HEK293 (cell line): Measurements from ENCODE around the gene LRIT1.

Experiments
- CTCF ChIA-PET: fragments of 350-600 bp; formaldehyde crosslinking; extraction: SDS; loops from one replicate; lab custom pipeline; 2021; ENCODE audit warnings: antibody characterized with exemption; lab: Yijun Ruan, JAX
- POLR2A ChIA-PET: fragments of 300-600 bp; formaldehyde crosslinking; extraction: SDS; loops from one replicate; lab custom pipeline; 2020; ENCODE audit warnings: antibody characterized with exemption, inconsistent platforms; lab: Yijun Ruan, JAX
- H3K27ac ChIP-seq: fragments of 200-500 bp; sonication (Bioruptor generic); 2 replicates; pipeline ENCODE4 v1.5.1; 2014; ENCODE audit warnings: low read depth, low read length, control low read depth, inconsistent platforms; ENCODE audit errors: extremely low read depth
- H3K36me3 ChIP-seq, 2 experiments: fragments of 200-500 bp in 1 of 2; sonication (Bioruptor generic) in 1 of 2; 1 replicate in 1 of 2; 2 replicates in 1 of 2; pipeline ENCODE4 v1.5.1; 2014 to 2017; ENCODE audit warnings: inconsistent platforms in 2 of 2, low read length in 2 of 2; ENCODE audit not compliant: control insufficient read depth in 2 of 2, insufficient read depth in 1 of 2
- H3K4me1 ChIP-seq: fragments of 200-500 bp; sonication (Bioruptor generic); 2 replicates; pipeline ENCODE4 v1.5.1; 2014; ENCODE audit warnings: mild to moderate bottlenecking, low read length, inconsistent platforms; ENCODE audit not compliant: control insufficient read depth, insufficient read depth
- H3K4me3 ChIP-seq: 2 replicates; pipeline ENCODE4 v1.5.1; 2011; ENCODE audit warnings: low read depth, mild to moderate bottlenecking, control low read depth, low read length, moderate library complexity
- H3K9me3 ChIP-seq: fragments of 200-500 bp; sonication (Bioruptor generic); 2 replicates; pipeline ENCODE4 v1.5.1; 2014; ENCODE audit warnings: low read depth, low read length, inconsistent platforms; ENCODE audit not compliant: control insufficient read depth, insufficient read depth
- BCL6B ChIP-seq: fragments of 450-650 bp; formaldehyde crosslinking; IDR thresholded peaks from 2 replicates; pipeline ENCODE4 v1.5.1; 2017; ENCODE audit warnings: missing biosample characterization, missing genetic modification characterization
- GFI1B ChIP-seq: fragments of 450-650 bp; formaldehyde crosslinking; IDR thresholded peaks from 2 replicates; pipeline ENCODE4 v1.5.1; 2016; ENCODE audit warnings: missing biosample characterization, missing genetic modification characterization
- KLF7 ChIP-seq: fragments of 450-650 bp; formaldehyde crosslinking; IDR thresholded peaks from 2 replicates; pipeline ENCODE4 v1.5.1; 2016; ENCODE audit warnings: missing biosample characterization, missing genetic modification characterization, borderline replicate concordance
- OSR2 ChIP-seq: fragments of 450-650 bp; formaldehyde crosslinking; IDR thresholded peaks from 2 replicates; pipeline ENCODE4 v1.5.1; 2016; ENCODE audit warnings: missing biosample characterization, missing genetic modification characterization
- WT1 ChIP-seq: fragments of 450-650 bp; formaldehyde crosslinking; IDR thresholded peaks from 2 replicates; pipeline ENCODE4 v1.5.1; 2016; ENCODE audit warnings: missing biosample characterization, missing genetic modification characterization
- YY1 ChIP-seq: fragments of 450-650 bp; formaldehyde crosslinking; IDR thresholded peaks from 2 replicates; pipeline ENCODE4 v1.5.1; 2018; ENCODE audit warnings: missing biosample characterization, missing genetic modification characterization
- ZBTB48 ChIP-seq: fragments of 450-650 bp; formaldehyde crosslinking; IDR thresholded peaks from 2 replicates; pipeline ENCODE4 v1.5.1; 2016; ENCODE audit warnings: missing biosample characterization, missing genetic modification characterization
- ZNF19 ChIP-seq: fragments of 450-650 bp; formaldehyde crosslinking; IDR thresholded peaks from 2 replicates; pipeline ENCODE4; 2016; ENCODE audit warnings: missing biosample characterization, missing genetic modification characterization, low read depth
- ZNF223 ChIP-seq: fragments of 450-650 bp; formaldehyde crosslinking; IDR thresholded peaks from 2 replicates; pipeline ENCODE4 v1.5.1; 2016; ENCODE audit warnings: missing biosample characterization, missing genetic modification characterization
- ZNF335 ChIP-seq: fragments of 450-650 bp; formaldehyde crosslinking; conservative IDR thresholded peaks from 2 replicates; pipeline ENCODE4 v1.5.1; 2016; ENCODE audit warnings: missing biosample characterization, missing genetic modification characterization
- ZNF37A ChIP-seq: fragments of 450-650 bp; IDR thresholded peaks from 2 replicates; pipeline ENCODE4 v1.5.1; 2018; ENCODE audit warnings: missing biosample characterization, missing genetic modification characterization
- ZNF398 ChIP-seq: fragments of 450-650 bp; formaldehyde crosslinking; IDR thresholded peaks from 2 replicates; pipeline ENCODE4 v1.5.1; 2017; ENCODE audit warnings: missing biosample characterization, missing genetic modification characterization
- ZNF560 ChIP-seq: fragments of 450-650 bp; formaldehyde crosslinking; IDR thresholded peaks from 2 replicates; pipeline ENCODE4 v1.5.1; 2017; ENCODE audit warnings: missing biosample characterization, missing genetic modification characterization, borderline replicate concordance
- ZNF626 ChIP-seq: fragments of 450-650 bp; sonication (Bioruptor Pico); formaldehyde crosslinking; IDR thresholded peaks from 2 replicates; pipeline ENCODE4 v1.5.1; 2018; ENCODE audit warnings: missing biosample characterization, missing genetic modification characterization, inconsistent platforms
- ZNF677 ChIP-seq: fragments of 450-650 bp; IDR thresholded peaks from 2 replicates; pipeline ENCODE4 v1.5.0; 2018; ENCODE audit warnings: missing biosample characterization, mild to moderate bottlenecking, missing genetic modification characterization, moderate library complexity
- ZNF777 ChIP-seq: fragments of 450-650 bp; formaldehyde crosslinking; IDR thresholded peaks from 2 replicates; pipeline ENCODE4 v1.5.1; 2017; ENCODE audit warnings: missing biosample characterization, missing genetic modification characterization, borderline replicate concordance
- ZNF830 ChIP-seq: fragments of 450-650 bp; IDR thresholded peaks from 2 replicates; pipeline ENCODE4 v1.5.0; 2018; ENCODE audit warnings: missing biosample characterization, missing genetic modification characterization, low read depth, mild to moderate bottlenecking, moderate library complexity
- ZSCAN23 ChIP-seq: fragments of 450-650 bp; formaldehyde crosslinking; IDR thresholded peaks from 2 replicates; pipeline ENCODE4 v1.5.1; 2016; ENCODE audit warnings: missing biosample characterization, missing genetic modification characterization
- ZSCAN5A ChIP-seq: fragments of 450-650 bp; formaldehyde crosslinking; IDR thresholded peaks from 2 replicates; pipeline ENCODE4 v1.5.1; 2016; ENCODE audit warnings: missing biosample characterization, missing genetic modification characterization
- TF ChIP-seq, protein P1 (sequence below): fragments of 450-650 bp; formaldehyde crosslinking; IDR thresholded peaks from 2 replicates; pipeline ENCODE4 v1.5.1; 2016; ENCODE audit warnings: missing biosample characterization, missing genetic modification characterization

The LRIT1 gene

DNA sequence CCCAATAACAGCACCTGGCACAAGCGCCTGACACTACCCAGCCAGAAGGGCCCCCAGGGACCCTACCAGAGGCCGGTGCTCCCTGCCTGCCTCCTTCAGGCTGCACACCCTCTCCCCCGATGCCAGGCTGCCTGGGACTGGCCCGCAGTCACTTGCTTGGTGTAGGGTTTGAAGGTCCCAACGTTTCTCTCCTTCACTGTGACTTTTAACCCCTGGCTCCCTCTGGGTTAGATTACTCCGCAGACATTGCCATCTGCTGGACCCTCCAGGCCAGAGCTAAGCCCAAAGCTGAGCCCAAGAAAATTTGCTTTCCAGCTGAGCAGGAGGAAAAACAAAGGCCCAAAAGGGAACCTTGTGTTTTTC lies 40.1 kb downstream of the LRIT1 start (continued):
- TF ChIP-seq WT1 (tag by site-specific recombination) (no peak), ZNF626 (tag by site-specific recombination) (no peak), KLF7 (tag by site-specific recombination) (no peak), ZSCAN5A (tag by site-specific recombination) (no peak), ZSCAN23 (tag by site-specific recombination) (no peak), ZNF830 (tag by site-specific recombination) (no peak), ZBTB48 (tag by site-specific recombination) (no peak), ZNF677 (no peak)

DNA sequence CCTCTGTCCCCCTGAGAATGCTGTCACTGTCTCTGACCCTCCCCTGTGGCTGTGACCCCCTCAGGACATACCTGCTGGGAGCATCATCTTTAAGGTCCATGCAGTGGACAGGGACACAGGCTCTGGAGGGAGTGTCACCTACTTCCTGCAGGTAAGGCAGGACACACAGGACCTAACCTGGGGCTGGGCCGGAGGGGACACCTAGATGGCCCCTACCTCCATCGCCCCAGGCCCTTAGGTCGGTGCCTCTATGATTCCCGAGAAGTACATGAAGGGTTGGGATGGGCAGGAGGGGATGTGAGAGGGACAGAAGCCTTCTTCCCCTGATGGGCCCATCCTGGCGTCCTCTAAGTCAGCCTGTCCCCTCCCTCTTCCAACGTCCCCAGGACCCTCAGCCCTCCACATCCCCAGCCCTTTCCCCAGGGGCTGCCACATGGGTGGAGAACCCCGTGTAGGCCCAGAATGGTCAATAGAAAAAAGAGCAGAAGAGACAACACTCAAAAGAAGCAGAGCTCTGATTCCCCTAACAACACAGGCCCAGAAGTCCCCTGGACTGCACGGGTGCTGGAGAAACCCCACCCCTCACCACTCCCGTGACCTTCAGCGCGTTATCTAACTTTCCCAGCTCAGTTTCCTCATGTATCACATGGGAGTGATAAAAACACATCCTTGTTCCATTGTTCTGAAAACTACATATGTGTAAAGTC lies 40.7 kb downstream of the LRIT1 start:
- Histone ChIP-seq H3K27ac (no peak overlapping the region), H3K4me1 (peaks cover 4% of the 10 kb centered on the region), H3K4me3 (no peak overlapping the region), H3K9me3 (no peaks in the 10 kb centered on the region), H3K36me3 (no peaks in the 10 kb centered on the region)
- POLR2A ChIA-PET = no interaction called here
- CTCF ChIA-PET = interaction anchor here (0.6 to 0.8 kb wide), 2 partner anchors 56 to 63 kb away, joined by 3 read pairs; no protein-coding TSS in a partner anchor
- TF ChIP-seq BCL6B (no peak), ZNF560 (tag by site-specific recombination) (no peak), ZNF19 (no peak), ZNF398 (tag by site-specific recombination) (no peak), ZNF777 (tag by site-specific recombination) (no peak), ZNF37A (tag by site-specific recombination) (no peak), GFI1B (tag by site-specific recombination) (no peak), OSR2 (tag by site-specific recombination) (no peak), ZNF335 (no peak), ZNF223 (tag by site-specific recombination) (no peak), YY1 (no peak)
- TF ChIP-seq, protein P1, sequence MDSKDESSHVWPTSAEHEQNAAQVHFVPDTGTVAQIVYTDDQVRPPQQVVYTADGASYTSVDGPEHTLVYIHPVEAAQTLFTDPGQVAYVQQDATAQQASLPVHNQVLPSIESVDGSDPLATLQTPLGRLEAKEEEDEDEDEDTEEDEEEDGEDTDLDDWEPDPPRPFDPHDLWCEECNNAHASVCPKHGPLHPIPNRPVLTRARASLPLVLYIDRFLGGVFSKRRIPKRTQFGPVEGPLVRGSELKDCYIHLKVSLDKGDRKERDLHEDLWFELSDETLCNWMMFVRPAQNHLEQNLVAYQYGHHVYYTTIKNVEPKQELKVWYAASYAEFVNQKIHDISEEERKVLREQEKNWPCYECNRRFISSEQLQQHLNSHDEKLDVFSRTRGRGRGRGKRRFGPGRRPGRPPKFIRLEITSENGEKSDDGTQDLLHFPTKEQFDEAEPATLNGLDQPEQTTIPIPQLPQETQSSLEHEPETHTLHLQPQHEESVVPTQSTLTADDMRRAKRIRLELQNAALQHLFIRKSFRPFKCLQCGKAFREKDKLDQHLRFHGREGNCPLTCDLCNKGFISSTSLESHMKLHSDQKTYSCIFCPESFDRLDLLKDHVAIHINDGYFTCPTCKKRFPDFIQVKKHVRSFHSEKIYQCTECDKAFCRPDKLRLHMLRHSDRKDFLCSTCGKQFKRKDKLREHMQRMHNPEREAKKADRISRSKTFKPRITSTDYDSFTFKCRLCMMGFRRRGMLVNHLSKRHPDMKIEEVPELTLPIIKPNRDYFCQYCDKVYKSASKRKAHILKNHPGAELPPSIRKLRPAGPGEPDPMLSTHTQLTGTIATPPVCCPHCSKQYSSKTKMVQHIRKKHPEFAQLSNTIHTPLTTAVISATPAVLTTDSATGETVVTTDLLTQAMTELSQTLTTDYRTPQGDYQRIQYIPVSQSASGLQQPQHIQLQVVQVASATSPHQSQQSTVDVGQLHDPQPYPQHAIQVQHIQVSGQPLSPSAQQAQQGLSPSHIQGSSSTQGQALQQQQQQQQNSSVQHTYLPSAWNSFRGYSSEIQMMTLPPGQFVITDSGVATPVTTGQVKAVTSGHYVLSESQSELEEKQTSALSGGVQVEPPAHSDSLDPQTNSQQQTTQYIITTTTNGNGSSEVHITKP (tag by site-specific recombination) = no peak
